ENCODE data around the gene SRGAP3.

Gene SRGAP3

GRCh38 chr3:9015250-9015649 lies 234.2 kb downstream of the SRGAP3 start:
- ATAC-seq (no peak), DNase-seq (no peak)

- DNase-seq (no peak), ATAC-seq (no peak)
Observed at GRCh38 chr3:9013782-9014563, 235.5 kb downstream of the SRGAP3 start.

GRCh38 chr3:9012521-9012920 lies 236.9 kb downstream of the SRGAP3 start:
- ATAC-seq (peak; percentile 63), DNase-seq (no peak)

- DNase-seq (no peak), ATAC-seq (no peak)
Observed at GRCh38 chr3:9009976-9010545, 239.4 kb downstream of the SRGAP3 start.

GRCh38 chr3:9008550-9009255 lies 240.7 kb downstream of the SRGAP3 start:
- ATAC-seq (no peak), DNase-seq (no peak)

GRCh38 chr3:9007928-9008327 lies 241.5 kb downstream of the SRGAP3 start:
- ATAC-seq = no peak
- no peak for DNase-seq

- ATAC-seq (no peak), DNase-seq (no peak)
Observed at GRCh38 chr3:9007213-9007612, 242.2 kb downstream of the SRGAP3 start.

- ATAC-seq (no peak), DNase-seq (no peak)
Observed at GRCh38 chr3:9000041-9000440, 249.4 kb downstream of the SRGAP3 start.

- ATAC-seq = no peak
- no peak for DNase-seq
Observed at GRCh38 chr3:8997151-8997550, 252.3 kb downstream of the SRGAP3 start.

- no peak for ATAC-seq
- no peak for DNase-seq
Observed at GRCh38 chr3:8996681-8997121, 252.7 kb downstream of the SRGAP3 start.

GRCh38 chr3:8996216-8996615 lies 253.2 kb downstream of the SRGAP3 start:
- no peak for DNase-seq
- ATAC-seq = no peak

GRCh38 chr3:8994226-8994625 lies 255.2 kb downstream of the SRGAP3 start:
- ATAC-seq (no peak), DNase-seq (no peak)

- DNase-seq (no peak), ATAC-seq (no peak)
Observed at GRCh38 chr3:8993331-8993730, 256.1 kb downstream of the SRGAP3 start.

GRCh38 chr3:8992854-8993253 lies 256.6 kb downstream of the SRGAP3 start:
- ATAC-seq (no peak), DNase-seq (no peak)

GRCh38 chr3:8992199-8992598 lies 257.2 kb downstream of the SRGAP3 start:
- ATAC-seq = peak; percentile 21

GRCh38 chr3:8990266-8991215 lies 258.9 kb downstream of the SRGAP3 start:
- DNase-seq (no peak), ATAC-seq (no peak)

More at GRCh38 chr3:8992199-8992598, 257.2 kb downstream of the SRGAP3 start:
- DNase-seq = no peak

- ATAC-seq (no peak), DNase-seq (no peak)
Observed at GRCh38 chr3:8988791-8989558, 260.5 kb downstream of the SRGAP3 start.

GRCh38 chr3:8988384-8988655 lies 261.1 kb downstream of the SRGAP3 start:
- ATAC-seq (no peak), DNase-seq (no peak)

GRCh38 chr3:8987645-8988383 lies 261.6 kb downstream of the SRGAP3 start:
- peak; percentile 69 for DNase-seq
- peak; percentile 47 for ATAC-seq

- DNase-seq (no peak), ATAC-seq (no peak)
Observed at GRCh38 chr3:8987226-8987625, 262.2 kb downstream of the SRGAP3 start.

- no peak for ATAC-seq
- no peak for DNase-seq
Observed at GRCh38 chr3:8986741-8987140, 262.7 kb downstream of the SRGAP3 start.

All from stimulated activated naive CD8-positive, alpha-beta T cell treated with anti-CD3 and anti-CD28 coated beads, Interleukin-15, Interleukin-2, amounts not matched to agents 100 U/mL and 50 U/mL, for 24 hours (primary cell).